ENCODE results near the gene AKIP1. TPM values are rescaled to one million over a fixed set of nuclear protein-coding genes. Genes with fewer than 3 reads are reported as not detected.
"Not testable (repeated sequence)": the region's sequence is repeated elsewhere in the genome, so short reads cannot be mapped to it uniquely, and the experiment has no call there.

The AKIP1 gene
- total RNA-seq, 1 donor from 2014 or later = 23.3 TPM

DNA sequence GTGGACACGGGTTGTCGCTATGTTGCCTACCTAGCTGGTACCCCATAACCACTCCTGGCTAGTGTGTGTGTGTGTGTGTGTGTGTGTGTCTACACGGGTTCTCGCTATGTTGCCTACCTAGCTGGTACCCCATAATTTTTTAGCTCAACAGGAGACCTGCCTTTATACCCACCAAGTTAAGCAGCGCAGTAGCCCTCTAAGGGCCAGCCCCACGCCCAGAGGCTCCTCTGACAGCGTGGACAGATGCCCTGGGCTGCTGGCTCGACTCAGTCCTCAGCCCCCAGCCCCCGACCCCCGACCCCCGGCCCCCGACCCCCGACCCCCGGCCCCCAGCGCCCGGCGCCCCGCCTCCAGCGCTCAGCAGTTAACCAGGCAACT lies 351 bp upstream of the AKIP1 start:
- intact Hi-C loops (cut with DNase I) = loop anchor here (5.0 kb wide), 3 partner anchors 38 to 228 kb away; partner anchors contain the start of genes RPL27A, TMEM9B and TRIM66
- DNase-seq (ENCODE audit: missing footprints) (no peak), ATAC-seq (peak; percentile 21)

DNA sequence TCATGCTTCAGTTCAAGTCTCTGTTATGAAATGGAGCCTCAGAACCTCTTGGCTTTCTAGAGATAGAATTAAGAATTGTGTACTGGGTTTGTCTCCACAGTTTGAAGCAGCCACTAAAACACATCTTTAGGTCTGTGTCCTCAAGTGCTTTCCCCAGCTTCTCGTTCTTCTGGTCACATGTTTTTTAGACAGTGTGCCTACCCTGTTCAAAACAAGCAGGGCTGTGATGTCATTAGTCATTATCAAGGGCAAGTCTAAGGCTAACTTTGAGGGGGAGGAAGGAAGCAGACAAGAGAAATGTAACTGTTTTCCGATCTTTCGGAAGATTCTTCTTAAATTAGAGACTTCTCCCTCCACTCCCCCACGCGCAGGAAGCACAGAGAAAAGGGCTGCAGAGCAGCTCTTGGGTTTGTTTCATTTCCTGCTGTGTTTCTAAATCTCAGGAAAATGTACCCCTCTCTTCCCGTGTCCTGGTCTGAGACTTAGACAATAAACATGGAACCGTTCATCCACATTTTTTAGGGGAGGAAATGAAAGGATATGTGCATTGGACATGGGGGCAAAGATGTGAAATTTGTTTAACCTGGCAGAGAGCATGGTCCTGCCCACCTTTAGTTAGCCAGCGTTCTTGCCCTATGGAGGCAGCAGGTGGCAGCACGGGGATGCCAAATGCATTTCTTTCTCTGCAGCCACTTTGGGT lies 3.1 kb downstream of the AKIP1 start:
- ATAC-seq (no peak), DNase-seq (ENCODE audit: missing footprints) (no peak)
- intact Hi-C loops (cut with DNase I) = loop anchor here (5.0 kb wide), 3 partner anchors 42 to 232 kb away; partner anchors contain the start of genes RPL27A, TMEM9B and TRIM66

DNA sequence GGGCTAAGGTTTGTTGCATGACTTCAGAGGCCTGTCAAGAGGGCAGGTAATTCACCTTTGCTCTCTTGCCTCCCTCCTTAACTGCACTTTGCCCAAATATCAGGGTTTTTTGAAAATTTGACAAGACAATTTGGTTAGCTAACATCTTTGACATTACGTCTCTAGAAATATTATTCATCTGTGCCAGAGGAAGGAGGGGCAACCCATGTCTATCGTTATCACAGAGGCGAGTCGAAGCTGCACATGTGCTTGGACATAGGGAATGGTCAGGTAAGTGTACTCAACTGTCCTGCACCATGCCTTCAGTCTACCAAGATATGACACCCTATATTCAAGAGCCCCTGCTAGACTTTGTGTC lies 3.7 kb downstream of the AKIP1 start:
- intact Hi-C loops (cut with DNase I) = loop anchor here (5.0 kb wide), 3 partner anchors 42 to 232 kb away; partner anchors contain the start of genes RPL27A, TMEM9B and TRIM66
- no peak for DNase-seq (ENCODE audit: missing footprints)
- ATAC-seq = no peak

DNA sequence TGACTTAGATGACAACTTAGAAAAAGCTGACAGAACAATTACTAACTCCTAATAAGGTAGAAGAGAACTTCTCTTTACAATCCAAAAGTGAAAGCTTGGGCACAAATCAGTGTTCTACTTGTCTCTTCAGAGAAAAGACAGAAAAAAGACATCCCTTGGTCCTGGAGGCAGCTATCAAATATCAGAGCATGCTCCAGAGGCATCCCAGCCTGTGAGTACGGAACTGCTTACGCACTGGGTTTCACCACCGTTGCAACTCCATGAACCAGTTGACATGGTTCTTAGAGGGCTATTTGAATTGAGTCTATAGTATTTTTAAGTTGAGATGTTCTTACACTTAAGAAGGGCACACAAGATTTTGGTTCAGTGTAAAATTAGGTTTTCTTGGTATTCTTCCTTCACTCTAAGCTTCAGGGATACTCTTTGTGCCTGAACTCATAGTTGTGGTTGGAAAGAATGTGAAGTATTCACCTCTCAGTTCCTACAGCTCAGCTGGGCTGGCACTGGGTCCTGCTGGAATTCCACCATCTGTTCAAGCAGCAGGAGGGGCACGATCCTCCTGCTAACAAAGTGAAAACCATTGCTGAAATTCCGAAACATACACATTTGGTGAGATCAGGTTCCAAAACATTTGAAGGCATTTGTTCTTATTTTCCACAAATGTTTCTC lies 6.3 kb downstream of the AKIP1 start:
- intact Hi-C loops (cut with DNase I) = no loop called here
- no peak for DNase-seq (ENCODE audit: missing footprints)
- ATAC-seq = peak; percentile 41

DNA sequence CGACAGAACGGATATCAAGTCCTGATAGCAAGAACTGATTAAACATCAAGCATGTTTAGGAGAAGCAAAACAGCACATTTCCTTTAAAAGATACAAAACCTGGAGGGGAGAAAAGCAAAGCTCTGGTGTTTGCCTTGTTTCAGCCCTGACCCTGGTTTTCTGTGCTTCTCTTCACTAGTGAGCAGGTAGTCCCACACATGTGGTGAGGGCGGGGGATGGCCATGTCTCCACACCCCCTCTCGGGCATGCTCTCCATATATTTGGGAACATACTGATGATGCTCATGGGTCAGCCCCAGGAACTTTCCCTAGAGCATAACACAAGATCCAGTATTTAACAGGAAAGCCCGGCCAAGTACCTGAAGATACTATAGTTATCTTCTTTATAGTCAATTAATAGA lies 11.7 kb downstream of the AKIP1 start:
- ATAC-seq = no peak
- intact Hi-C loops (cut with DNase I) = no loop called here
- no peak for DNase-seq (ENCODE audit: missing footprints)

DNA sequence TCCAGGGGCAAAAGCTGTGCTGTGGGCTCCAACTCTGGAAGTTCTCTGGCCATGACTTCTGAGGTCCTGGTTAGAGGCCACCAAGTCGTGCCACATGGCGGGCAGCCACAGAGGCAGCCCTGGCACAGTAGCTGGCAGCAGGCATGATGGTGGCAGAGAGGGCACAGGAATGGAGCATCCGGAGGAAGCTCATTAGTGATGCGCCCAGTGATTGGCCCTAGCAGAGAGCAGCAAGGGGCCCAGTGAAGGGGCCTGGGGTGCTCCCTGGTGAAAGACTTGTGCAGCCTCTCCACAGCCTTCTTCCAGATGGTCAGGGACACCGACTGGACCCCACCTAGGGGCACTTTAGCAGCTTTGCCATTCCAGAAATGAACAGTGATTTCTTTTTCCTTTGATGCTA lies 14.7 kb downstream of the AKIP1 start:
- DNase-seq (ENCODE audit: missing footprints) (no peak), ATAC-seq (no peak)
- intact Hi-C loops (cut with DNase I) = no loop called here

DNA sequence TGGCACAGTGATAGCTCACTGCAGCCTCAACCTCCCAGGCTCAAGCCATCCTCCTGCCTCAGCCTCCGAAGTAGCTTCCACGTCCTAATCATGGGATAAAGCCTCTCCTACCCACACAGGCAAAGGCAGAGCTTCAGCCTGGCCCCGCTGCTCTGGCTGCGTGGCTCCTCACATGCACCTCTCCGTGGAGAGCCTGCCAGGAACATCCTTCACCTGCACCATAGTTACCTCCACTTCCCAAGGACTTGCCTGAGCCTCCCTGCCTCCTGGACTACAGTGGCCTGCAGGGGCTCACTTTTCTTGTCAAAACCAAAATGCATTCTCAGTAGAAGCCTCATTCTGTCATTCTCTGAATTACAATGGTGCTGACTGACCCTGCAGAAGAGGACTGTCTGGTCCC lies 15.2 kb downstream of the AKIP1 start:
- no peak for ATAC-seq
- intact Hi-C loops (cut with DNase I) = no loop called here
- DNase-seq (ENCODE audit: missing footprints) = no peak

DNA sequence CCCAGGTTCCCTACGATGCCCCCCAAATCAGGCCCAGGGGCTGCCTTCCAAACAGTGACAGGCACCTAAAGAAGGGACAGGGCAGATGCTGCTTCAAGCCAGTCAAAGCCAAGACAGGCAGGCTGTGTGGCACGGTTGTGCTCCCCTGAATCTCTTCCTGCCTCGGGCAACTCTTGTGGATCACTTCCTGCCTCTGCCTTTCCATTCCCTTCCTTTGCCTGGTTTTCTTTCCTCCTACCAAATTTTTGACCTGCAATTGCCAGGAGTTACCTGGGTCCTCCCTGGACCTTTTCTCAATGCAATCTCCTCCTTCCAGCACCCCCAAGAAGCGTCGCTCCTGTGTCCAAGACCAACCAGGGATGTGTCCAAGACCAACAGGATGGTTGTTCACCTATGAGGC lies 16.2 kb downstream of the AKIP1 start:
- intact Hi-C loops (cut with DNase I) = no loop called here
- DNase-seq (ENCODE audit: missing footprints) (no peak), ATAC-seq (no peak)

DNA sequence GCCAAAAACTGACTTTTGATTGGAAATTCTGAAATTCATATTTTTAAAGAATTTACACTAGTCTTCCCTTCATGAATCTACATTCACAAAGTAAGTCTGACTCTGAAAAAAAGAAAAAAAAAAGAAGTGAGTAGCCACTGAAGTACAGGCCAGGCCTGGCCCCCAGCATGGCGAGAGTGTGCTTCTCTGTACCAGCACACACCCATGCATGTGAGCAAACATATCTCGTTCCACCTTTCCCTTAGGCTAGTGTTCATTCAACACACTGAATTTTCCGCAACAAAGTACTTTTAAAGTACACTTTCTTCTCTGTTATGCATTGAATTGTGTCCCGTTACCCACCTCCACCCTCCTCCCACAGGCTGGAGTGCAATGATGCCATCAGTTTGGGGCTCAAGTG lies 17.2 kb downstream of the AKIP1 start:
- intact Hi-C loops (cut with DNase I) = no loop called here
- no peak for DNase-seq (ENCODE audit: missing footprints)
- ATAC-seq = no peak

DNA sequence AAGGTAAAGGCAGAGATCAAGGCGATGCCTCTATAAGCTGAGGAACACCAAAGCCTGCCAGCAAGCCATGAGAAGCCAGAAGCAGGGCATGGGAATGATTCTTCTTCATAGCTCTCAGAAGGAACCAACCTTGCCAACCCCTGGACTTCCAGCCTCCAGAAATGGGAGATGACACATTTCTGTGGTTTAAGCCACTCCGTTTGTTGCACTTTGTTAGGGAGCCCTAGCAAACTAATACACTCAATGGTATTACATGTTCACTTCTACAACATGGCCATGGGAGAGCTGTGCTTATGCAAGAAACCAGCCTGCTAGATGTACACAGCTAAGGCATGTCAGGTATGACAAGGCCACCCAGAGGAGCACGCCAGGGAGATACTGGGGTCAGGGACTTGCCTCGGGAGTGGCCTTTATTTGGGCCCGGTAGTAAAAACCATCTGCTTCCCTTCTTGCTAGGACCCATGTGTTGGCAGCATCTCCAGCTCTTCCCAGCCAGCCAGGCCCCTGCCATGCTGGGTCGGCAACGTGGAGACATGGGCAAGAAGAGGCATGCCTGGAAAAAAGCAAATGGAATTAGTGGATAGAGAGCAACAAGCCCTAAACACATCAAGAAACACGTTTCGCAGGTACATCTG lies 18.1 kb downstream of the AKIP1 start:
- intact Hi-C loops (cut with DNase I) = no loop called here
- DNase-seq (ENCODE audit: missing footprints) (no peak), ATAC-seq (no peak)

DNA sequence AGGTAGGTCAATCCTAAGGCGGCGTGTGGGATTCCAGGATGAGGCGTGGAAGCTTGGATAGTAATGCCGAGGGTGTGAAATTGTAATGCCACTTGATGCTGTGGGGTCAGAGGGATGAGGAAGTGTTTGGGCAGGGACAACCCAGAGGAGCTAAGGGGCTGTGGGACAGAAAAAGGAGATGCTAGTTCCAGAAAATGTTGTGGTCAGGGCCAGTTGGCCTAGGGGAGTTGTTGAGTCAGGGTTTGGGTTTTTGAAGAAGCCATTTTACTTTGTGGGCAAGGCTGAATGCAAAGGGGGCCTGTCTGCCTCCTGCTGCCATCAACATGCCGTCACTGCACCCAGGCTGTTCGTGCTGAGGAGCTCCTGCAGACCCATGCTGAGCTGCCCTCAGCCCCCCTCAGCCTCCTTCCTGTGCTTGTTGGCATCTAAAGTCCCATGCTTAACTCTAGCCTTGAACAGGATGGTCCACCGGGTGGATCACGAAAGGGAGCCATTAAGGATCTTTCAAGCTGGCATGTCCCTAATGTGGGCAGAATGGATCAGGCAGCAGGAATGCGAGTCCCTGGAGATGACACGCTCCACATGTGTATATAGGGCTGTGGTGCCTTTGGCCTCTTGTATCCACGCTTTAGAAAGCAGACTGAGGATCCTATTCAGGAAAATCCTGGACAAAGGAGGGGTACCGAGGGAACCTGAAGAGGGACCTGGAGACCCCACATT lies 19.6 kb downstream of the AKIP1 start:
- no peak for DNase-seq (ENCODE audit: missing footprints)
- intact Hi-C loops (cut with DNase I) = no loop called here
- ATAC-seq = no peak

DNA sequence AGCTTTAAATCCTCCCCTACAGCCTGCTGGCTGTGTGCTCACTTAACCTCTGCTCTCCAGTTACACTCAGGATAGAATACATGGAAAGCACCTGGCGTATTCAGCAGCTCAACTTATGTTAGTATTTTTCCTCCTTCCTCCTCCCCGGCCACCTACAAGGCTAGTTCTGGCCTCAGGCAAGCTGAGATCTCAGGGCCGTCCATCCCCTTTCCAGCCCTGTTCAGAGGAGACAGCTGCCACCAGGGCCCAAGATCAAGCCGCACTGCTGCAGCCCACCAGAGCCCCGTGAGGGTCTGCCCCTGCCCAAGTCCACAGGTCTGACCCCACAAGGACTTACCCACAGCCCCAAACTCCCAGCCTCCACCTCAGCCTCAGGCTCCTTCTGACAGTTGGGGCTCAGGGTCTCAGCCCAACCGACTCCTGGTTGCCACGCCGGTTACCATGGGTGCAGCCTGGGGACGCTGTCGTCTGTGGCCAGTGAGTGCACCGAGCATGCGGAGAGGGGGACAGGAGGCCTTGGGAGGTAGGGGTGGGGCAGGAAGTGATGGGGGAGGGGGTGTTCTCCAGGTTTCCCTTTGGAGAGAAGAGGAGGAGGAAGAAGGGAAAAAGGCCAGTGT lies 21.7 kb downstream of the AKIP1 start, which contains the start of gene C11orf16:
C11orf16 (minus strand) TSS at position 384 of the 617 bp plus-strand sequence. CDS start 639 bp downstream, outside the sequence.
- DNase-seq (ENCODE audit: missing footprints) = peak; percentile 67
- intact Hi-C loops (cut with DNase I) = no loop called here
- ATAC-seq = no peak

DNA sequence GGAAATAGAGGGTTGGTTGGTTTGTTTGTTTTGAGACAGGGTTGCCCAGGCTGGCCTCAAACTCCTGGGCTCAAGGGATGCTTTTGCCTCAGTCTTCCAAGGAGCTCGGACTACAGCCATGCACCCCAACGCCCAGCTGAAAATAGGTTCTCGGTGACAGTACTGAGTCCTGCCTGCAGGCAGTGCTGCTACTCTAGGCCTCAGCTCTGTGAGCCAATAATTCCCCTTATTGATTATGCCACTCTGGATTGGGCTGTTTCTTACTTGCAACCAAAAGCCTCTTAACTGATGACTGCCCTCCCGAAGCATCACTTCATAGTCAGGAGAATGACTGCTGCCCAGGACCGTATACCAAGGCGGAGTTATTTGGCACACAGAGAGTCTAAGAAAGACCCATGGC lies 22.9 kb downstream of the AKIP1 start:
- DNase-seq (ENCODE audit: missing footprints) = no peak
- ATAC-seq = no peak
- intact Hi-C loops (cut with DNase I) = no loop called here

DNA sequence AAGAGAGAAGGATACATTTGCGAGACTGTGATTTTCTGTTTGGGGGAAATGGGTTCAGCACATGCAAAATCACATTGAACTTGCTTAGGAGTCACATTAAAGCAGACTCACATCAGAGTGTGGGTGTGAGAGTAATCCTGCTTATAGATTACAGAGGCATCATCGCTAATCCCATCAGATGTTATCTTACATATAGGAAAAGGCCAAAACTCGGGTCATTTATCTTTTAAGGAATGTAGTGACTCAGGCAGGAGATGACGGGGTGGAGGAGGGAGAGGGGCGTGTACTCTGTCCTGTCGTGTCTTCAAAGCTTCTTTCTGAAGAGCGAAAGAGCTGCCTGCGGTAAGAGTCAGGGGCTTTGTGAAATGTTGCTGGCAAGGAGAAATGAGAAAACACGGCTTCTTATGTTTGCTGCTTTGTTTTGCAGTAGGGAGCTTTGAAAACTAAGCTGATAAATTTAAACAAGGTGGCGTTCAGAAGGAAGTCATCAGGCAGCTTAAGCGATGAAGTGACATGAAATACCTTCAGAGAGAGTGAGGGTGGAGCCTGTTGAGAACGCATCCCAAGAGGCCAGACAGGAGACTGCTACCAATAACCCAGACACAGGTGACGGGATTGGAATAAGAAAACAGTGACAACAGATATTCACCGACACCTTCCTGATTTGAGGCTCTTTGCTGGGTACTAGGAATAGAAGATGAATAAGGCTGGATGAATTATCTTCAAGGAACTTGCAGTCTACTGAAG lies 23.9 kb downstream of the AKIP1 start:
- ATAC-seq = no peak
- DNase-seq (ENCODE audit: missing footprints) = no peak
- intact Hi-C loops (cut with DNase I) = no loop called here

DNA sequence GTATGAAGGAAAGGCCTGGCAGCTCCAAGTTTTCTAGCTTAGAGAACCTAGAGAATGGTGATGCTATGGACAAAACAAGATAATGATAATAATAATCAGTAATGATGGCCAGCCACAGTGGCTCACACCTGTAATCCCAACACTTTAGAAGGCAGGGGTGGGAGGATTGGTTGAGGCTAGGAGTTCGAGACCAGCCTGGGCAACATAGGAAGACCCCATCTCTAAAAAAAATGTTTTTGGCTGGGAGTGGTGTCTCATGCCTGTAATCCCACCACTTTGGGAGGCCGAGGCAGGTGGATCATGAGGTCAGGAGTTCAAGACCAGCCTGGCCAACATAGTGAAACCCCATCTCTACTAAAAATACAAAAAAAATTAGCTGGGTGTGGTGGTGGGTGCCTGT lies 24.8 kb downstream of the AKIP1 start:
- ATAC-seq; intact Hi-C loops (cut with DNase I); DNase-seq (ENCODE audit: missing footprints): not testable (repeated sequence)

DNA sequence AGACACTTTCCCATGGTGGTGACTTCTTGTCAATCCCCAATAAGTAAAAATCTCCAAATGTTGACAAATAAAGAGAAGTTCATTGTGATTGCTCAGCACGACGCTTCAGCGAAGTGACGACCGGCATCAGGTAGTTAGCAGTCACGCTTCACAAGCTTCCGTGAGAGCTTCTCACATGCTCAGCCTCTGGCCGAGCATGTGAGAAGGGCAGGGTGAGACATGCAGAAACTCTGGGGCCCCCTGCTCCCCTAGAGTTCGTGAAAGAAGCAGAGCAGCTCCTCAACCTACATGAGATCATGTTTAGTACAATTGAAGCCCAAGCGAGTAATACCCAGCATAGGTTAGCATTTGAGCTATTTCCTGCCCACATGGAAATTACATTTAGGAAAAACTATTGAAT lies 26.2 kb downstream of the AKIP1 start:
- no peak for DNase-seq (ENCODE audit: missing footprints)
- intact Hi-C loops (cut with DNase I) = no loop called here
- no peak for ATAC-seq

DNA sequence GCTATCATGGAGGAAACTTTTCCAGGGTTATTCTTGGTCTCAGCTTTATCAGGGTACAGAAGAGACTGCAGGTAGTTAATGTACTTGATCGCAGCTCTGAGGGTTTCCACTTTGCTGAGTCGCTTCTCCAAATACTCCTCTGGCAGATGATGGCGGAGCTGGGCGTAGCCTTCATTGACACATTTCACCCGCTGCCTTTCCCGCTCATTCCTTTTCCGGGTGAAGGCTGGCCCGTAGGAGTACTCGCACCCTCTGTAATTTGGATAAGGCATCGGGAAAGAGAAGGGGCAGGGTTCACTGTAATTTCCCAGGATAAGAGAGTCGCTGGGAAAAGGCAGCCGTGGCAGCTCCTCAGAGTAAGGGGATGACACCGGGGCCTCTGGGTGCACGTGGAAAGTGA lies 26.7 kb downstream of the AKIP1 start:
- ATAC-seq (no peak), DNase-seq (ENCODE audit: missing footprints) (no peak)
- intact Hi-C loops (cut with DNase I) = no loop called here

DNA sequence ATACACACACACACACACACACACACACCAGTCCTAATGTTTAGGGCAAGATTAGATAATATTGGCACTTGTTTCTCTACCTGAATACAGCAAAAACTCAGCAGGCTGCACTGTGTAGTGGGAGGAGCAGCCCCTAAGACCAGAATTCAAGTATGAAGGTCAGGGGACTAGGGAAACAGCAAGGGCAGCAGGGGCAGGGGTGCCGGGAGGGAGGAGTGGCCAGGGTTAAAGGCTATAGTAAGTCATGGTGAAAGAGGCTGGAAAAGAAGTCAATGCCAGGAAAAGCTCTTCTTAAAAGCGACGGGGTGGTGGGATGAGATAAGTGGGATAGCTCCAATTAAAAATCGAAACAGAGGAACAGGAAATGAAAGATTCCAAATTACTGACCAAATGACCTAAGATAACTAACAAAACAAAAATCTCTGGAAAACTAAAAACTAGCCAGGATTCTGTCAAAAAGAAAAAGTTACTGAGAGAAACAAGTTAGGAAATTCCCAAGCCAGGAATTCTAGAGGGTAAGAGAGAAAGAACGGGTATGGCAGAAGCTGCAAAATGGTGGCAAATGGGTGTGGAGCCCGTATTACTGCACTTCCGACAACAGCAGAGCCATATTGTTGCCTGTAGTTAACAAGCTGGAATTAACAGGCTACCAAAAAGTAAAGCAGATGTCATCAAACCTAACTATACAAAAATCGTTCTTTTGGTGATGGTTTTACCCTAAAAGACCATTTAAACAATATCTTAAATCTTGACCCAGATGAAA lies 30.5 kb downstream of the AKIP1 start:
- intact Hi-C loops (cut with DNase I) = no loop called here
- ATAC-seq = no peak
- DNase-seq (ENCODE audit: missing footprints) = no peak

Data from Right ventricle myocardium inferior (tissue), 1 donor.